AG09309 (cell line): ENCODE data around the gene HLCS.

Experiments used
- DNase-seq: peaks from one replicate; pipeline ENCODE4 v3.0.0-alpha.2; 2010; ENCODE audit warnings: low read depth
- H3K4me3 ChIP-seq: 2 replicates; pipeline ENCODE4 v1.5.1; 2011; ENCODE audit warnings: mild to moderate bottlenecking, low read depth, low read length, moderate library complexity; ENCODE audit not compliant: control insufficient read depth
- CTCF ChIP-seq: IDR thresholded peaks from 2 replicates; pipeline ENCODE4 v1.5.1; 2011; ENCODE audit warnings: mild to moderate bottlenecking, low read depth, low read length, inconsistent platforms; ENCODE audit not compliant: insufficient read depth, control insufficient read depth; ENCODE audit errors: missing control alignments

The HLCS gene

GRCh38 chr21:36728371-36729111 lies 237.9 kb downstream of the HLCS start:
- no peak overlapping the region for H3K4me3 ChIP-seq
- no peak for TF ChIP-seq CTCF
- DNase-seq = no peak

GRCh38 chr21:36727866-36728265 lies 238.6 kb downstream of the HLCS start:
- no peak for DNase-seq
- H3K4me3 ChIP-seq = no peak overlapping the region
- TF ChIP-seq CTCF = no peak

GRCh38 chr21:36725793-36726386 lies 240.6 kb downstream of the HLCS start:
- no peak for TF ChIP-seq CTCF
- H3K4me3 ChIP-seq = no peak overlapping the region

GRCh38 chr21:36724660-36725059 lies 241.8 kb downstream of the HLCS start:
- no peak for DNase-seq
- no peak overlapping the region for H3K4me3 ChIP-seq
- TF ChIP-seq CTCF = no peak

More at GRCh38 chr21:36725793-36726386, 240.6 kb downstream of the HLCS start:
- DNase-seq = no peak

GRCh38 chr21:36723371-36723881 lies 243.0 kb downstream of the HLCS start:
- H3K4me3 ChIP-seq = no peak overlapping the region
- no peak for TF ChIP-seq CTCF
- DNase-seq = no peak

- TF ChIP-seq CTCF = no peak
- DNase-seq = no peak
- no peak overlapping the region for H3K4me3 ChIP-seq
Observed at GRCh38 chr21:36722370-36723368, 243.8 kb downstream of the HLCS start.
